OCI-LY1 (cell line): ENCODE measurements around the gene LAMP1.

Experiments
- EZH2 ChIP-seq: fragments of 200-600 bp; sonication (generic), shearing (Covaris generic); IDR thresholded peaks from 2 replicates; pipeline ENCODE4 v1.8.0; 2017; ENCODE audit warnings: borderline replicate concordance, mixed run types, mild to moderate bottlenecking, antibody characterized with exemption, low read length, moderate library complexity, mixed read lengths
- TF ChIP-seq, protein P1 (sequence below): fragments of 200-600 bp; sonication (generic), shearing (Covaris generic); IDR thresholded peaks from 2 replicates; pipeline ENCODE4 v1.5.1; 2017; ENCODE audit warnings: mild to moderate bottlenecking, antibody characterized with exemption, low read length, moderate library complexity, mixed read lengths

DNA sequence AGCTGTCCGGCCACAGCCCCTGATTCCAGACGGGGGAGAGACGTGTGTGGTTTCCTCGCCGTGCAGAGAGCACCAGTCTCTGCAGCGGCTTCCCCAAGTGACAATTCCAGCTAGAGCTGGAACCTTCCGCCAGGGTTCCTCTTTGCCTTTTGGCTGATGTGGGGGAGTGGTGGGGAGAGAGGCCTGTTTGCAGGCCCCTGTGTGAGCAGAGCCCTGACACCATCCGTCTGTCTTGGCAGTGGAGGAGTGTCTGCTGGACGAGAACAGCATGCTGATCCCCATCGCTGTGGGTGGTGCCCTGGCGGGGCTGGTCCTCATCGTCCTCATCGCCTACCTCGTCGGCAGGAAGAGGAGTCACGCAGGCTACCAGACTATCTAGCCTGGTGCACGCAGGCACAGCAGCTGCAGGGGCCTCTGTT lies 25.0 kb downstream of the LAMP1 start:
- TF ChIP-seq EZH2 = no peak
- TF ChIP-seq, protein P1, sequence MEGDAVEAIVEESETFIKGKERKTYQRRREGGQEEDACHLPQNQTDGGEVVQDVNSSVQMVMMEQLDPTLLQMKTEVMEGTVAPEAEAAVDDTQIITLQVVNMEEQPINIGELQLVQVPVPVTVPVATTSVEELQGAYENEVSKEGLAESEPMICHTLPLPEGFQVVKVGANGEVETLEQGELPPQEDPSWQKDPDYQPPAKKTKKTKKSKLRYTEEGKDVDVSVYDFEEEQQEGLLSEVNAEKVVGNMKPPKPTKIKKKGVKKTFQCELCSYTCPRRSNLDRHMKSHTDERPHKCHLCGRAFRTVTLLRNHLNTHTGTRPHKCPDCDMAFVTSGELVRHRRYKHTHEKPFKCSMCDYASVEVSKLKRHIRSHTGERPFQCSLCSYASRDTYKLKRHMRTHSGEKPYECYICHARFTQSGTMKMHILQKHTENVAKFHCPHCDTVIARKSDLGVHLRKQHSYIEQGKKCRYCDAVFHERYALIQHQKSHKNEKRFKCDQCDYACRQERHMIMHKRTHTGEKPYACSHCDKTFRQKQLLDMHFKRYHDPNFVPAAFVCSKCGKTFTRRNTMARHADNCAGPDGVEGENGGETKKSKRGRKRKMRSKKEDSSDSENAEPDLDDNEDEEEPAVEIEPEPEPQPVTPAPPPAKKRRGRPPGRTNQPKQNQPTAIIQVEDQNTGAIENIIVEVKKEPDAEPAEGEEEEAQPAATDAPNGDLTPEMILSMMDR = no peak
